ENCODE results near the gene SPTBN1. TPM values are rescaled to one million over a fixed set of nuclear protein-coding genes. Genes with fewer than 3 reads are reported as not detected.

Gene SPTBN1
- total and polyA plus RNA-seq, 7 experiments from 2014 or later, result 43.3 to 207 (median 171) TPM

GRCh38 chr2:54617409-54617808 is 161.3 kb downstream of the SPTBN1 start:
- Histone ChIP-seq H3K36me3 (ENCODE audit: control insufficient read depth in 2 of 3, insufficient read depth in 3 of 3, low read length in 3 of 3) (peaks cover 3 to 81% (median 4%) of the 10 kb centered on the region in 3 experiments), H3K4me3 (ENCODE audit: low read length) (no peak overlapping the region), H3K9me3 (ENCODE audit: control insufficient read depth in 2 of 3, low read length in 3 of 3) (no peaks in the 10 kb centered on the region), H3K27me3 (ENCODE audit: control insufficient read depth in 2 of 2, insufficient read depth in 2 of 2, low read length in 2 of 2) (no peaks in the 10 kb centered on the region), H3K27ac (ENCODE audit: low read depth, low read length) (no peak overlapping the region), H3K4me1 (ENCODE audit: control insufficient read depth in 2 of 2, insufficient read depth in 2 of 2, low read length in 2 of 2) (peaks cover 0 to 15% of the 10 kb centered on the region in 2 donors)
- peak overlapping the region in 5 of 9 donors; percentile 18 to 88 (median 62) for H3K27ac Mint-ChIP-seq
- H3K4me1 Mint-ChIP-seq, result peaks cover 27 to 74% (median 59%) of the 10 kb centered on the region in 7 donors
- ATAC-seq (no peak), DNase-seq (no peak)
- intact Hi-C loops (cut with micrococcal nuclease), result loop anchor here in 1 of 2 donors (5.0 kb wide), 1 partner anchor 35 kb away; no protein-coding TSS in a partner anchor
- H3K9me3 Mint-ChIP-seq, result no peaks in the 10 kb centered on the region
- no peaks in the 10 kb centered on the region for H3K27me3 Mint-ChIP-seq
- peaks cover 19 to 76% (median 45%) of the 10 kb centered on the region in 5 donors for H3K36me3 Mint-ChIP-seq
- H3K4me3 Mint-ChIP-seq, result no peak overlapping the region
- ChIA-PET CTCF (interaction anchor here (0.6 to 1.6 kb wide), 4 partner anchors 13 to 94 kb away, joined by 3 read pairs; no protein-coding TSS in a partner anchor), POLR2A (interaction anchor here (0.6 to 4.3 kb wide), 4 partner anchors 11 to 93 kb away, joined by 3 to 19 read pairs (median 8); no protein-coding TSS in a partner anchor)

- intact Hi-C loops (cut with micrococcal nuclease), result loop anchor here (1.0 to 5.0 kb wide), 5 partner anchors 14 to 61 kb away; no protein-coding TSS in a partner anchor
- Mint-ChIP-seq H3K9me3 (no peaks in the 10 kb centered on the region), H3K4me3 (peak overlapping the region in 8 of 10 donors; percentile 8 to 76 (median 47)), H3K4me1 (peaks cover 19 to 65% (median 45%) of the 10 kb centered on the region in 7 donors), H3K27ac (peak overlapping the region; percentile 25 to 88 (median 79)), H3K36me3 (peaks cover 23 to 73% (median 51%) of the 10 kb centered on the region in 5 donors), H3K27me3 (no peaks in the 10 kb centered on the region)
- Histone ChIP-seq H3K27me3 (ENCODE audit: control insufficient read depth in 2 of 2, insufficient read depth in 2 of 2, low read length in 2 of 2) (no peaks in the 10 kb centered on the region), H3K36me3 (ENCODE audit: control insufficient read depth in 2 of 3, insufficient read depth in 3 of 3, low read length in 3 of 3) (peaks cover 11 to 82% (median 18%) of the 10 kb centered on the region in 3 experiments), H3K4me3 (ENCODE audit: low read length) (no peak overlapping the region), H3K27ac (ENCODE audit: low read depth, low read length) (peak overlapping the region; percentile 25), H3K9me3 (ENCODE audit: control insufficient read depth in 2 of 3, low read length in 3 of 3) (no peaks in the 10 kb centered on the region), H3K4me1 (ENCODE audit: control insufficient read depth in 2 of 2, insufficient read depth in 2 of 2, low read length in 2 of 2) (peaks cover 0 to 11% of the 10 kb centered on the region in 2 donors)
- ChIA-PET POLR2A (interaction anchor here (0.9 to 4.3 kb wide), 6 partner anchors 9 to 60 kb away, joined by 3 to 19 read pairs (median 4); no protein-coding TSS in a partner anchor), CTCF (interaction anchor here (0.6 to 1.7 kb wide), 10 partner anchors 18 to 95 kb away, joined by 3 to 4 read pairs (median 3); no protein-coding TSS in a partner anchor)
- peak in 1 of 9 donors; percentile 32 for DNase-seq
- ATAC-seq, result no peak
These were observed 162.8 kb downstream of the SPTBN1 start for GRCh38 chr2:54618646-54619565.

GRCh38 chr2:54619660-54620231 is 163.6 kb downstream of the SPTBN1 start:
- ChIA-PET CTCF (interaction anchor here (0.6 to 1.7 kb wide), 4 partner anchors 39 to 85 kb away, joined by 3 to 4 read pairs (median 3); no protein-coding TSS in a partner anchor), POLR2A (interaction anchor here (1.0 to 4.3 kb wide), 3 partner anchors 14 to 60 kb away, joined by 3 to 19 read pairs (median 3); no protein-coding TSS in a partner anchor)
- Histone ChIP-seq H3K9me3 (ENCODE audit: control insufficient read depth in 2 of 3, low read length in 3 of 3) (no peaks in the 10 kb centered on the region), H3K27ac (ENCODE audit: low read depth, low read length) (no peak overlapping the region), H3K4me1 (ENCODE audit: control insufficient read depth in 2 of 2, insufficient read depth in 2 of 2, low read length in 2 of 2) (peaks cover 0 to 11% of the 10 kb centered on the region in 2 donors), H3K4me3 (ENCODE audit: low read length) (no peak overlapping the region), H3K36me3 (ENCODE audit: control insufficient read depth in 2 of 3, insufficient read depth in 3 of 3, low read length in 3 of 3) (peaks cover 14 to 89% (median 22%) of the 10 kb centered on the region in 3 experiments), H3K27me3 (ENCODE audit: control insufficient read depth in 2 of 2, insufficient read depth in 2 of 2, low read length in 2 of 2) (no peaks in the 10 kb centered on the region)
- peak overlapping the region in 4 of 10 donors; percentile 13 to 76 (median 56) for H3K4me3 Mint-ChIP-seq
- H3K27ac Mint-ChIP-seq, result peak overlapping the region in 8 of 9 donors; percentile 39 to 81 (median 68)
- peaks cover 19 to 60% (median 44%) of the 10 kb centered on the region in 7 donors for H3K4me1 Mint-ChIP-seq
- ATAC-seq (no peak), DNase-seq (no peak)
- H3K27me3 Mint-ChIP-seq, result no peaks in the 10 kb centered on the region
- no peaks in the 10 kb centered on the region for H3K9me3 Mint-ChIP-seq
- intact Hi-C loops (cut with micrococcal nuclease), result loop anchor here (1.0 to 5.0 kb wide), 5 partner anchors 15 to 61 kb away; no protein-coding TSS in a partner anchor
- peaks cover 23 to 75% (median 54%) of the 10 kb centered on the region in 5 donors for H3K36me3 Mint-ChIP-seq

- peaks cover 21 to 73% (median 58%) of the 10 kb centered on the region in 5 donors for H3K36me3 Mint-ChIP-seq
- ATAC-seq (no peak), DNase-seq (no peak)
- H3K4me3 Mint-ChIP-seq, result no peak overlapping the region
- CTCF ChIA-PET, result interaction anchor here (1.1 to 1.2 kb wide), 2 partner anchors 83 to 99 kb away, joined by 3 read pairs; no protein-coding TSS in a partner anchor
- POLR2A ChIA-PET, result interaction anchor here (1.0 to 2.1 kb wide), 3 partner anchors 9 to 62 kb away, joined by 3 to 9 read pairs (median 3); no protein-coding TSS in a partner anchor
- peaks cover 18 to 93% (median 28%) of the 10 kb centered on the region in 3 experiments for H3K36me3 ChIP-seq (ENCODE audit: control insufficient read depth in 2 of 3, insufficient read depth in 3 of 3, low read length in 3 of 3)
- intact Hi-C loops (cut with micrococcal nuclease), result no loop called here
- peak overlapping the region in 6 of 9 donors; percentile 55 to 81 (median 68) for H3K27ac Mint-ChIP-seq
- no peak overlapping the region for H3K27ac ChIP-seq (ENCODE audit: low read depth, low read length)
- H3K4me1 ChIP-seq (ENCODE audit: control insufficient read depth in 2 of 2, insufficient read depth in 2 of 2, low read length in 2 of 2), result peaks cover 0 to 11% of the 10 kb centered on the region in 2 donors
- H3K27me3 ChIP-seq (ENCODE audit: control insufficient read depth in 2 of 2, insufficient read depth in 2 of 2, low read length in 2 of 2), result no peaks in the 10 kb centered on the region
- H3K4me3 ChIP-seq (ENCODE audit: low read length), result no peak overlapping the region
- H3K9me3 ChIP-seq (ENCODE audit: control insufficient read depth in 2 of 3, low read length in 3 of 3), result no peaks in the 10 kb centered on the region
- H3K9me3 Mint-ChIP-seq, result no peaks in the 10 kb centered on the region
- peaks cover 19 to 51% (median 41%) of the 10 kb centered on the region in 7 donors for H3K4me1 Mint-ChIP-seq
- no peaks in the 10 kb centered on the region for H3K27me3 Mint-ChIP-seq
These were observed 164.8 kb downstream of the SPTBN1 start for GRCh38 chr2:54620948-54621347.

GRCh38 chr2:54624591-54625071 is 168.5 kb downstream of the SPTBN1 start:
- Mint-ChIP-seq H3K4me1 (peaks cover 10 to 30% (median 13%) of the 10 kb centered on the region in 7 donors), H3K27me3 (no peaks in the 10 kb centered on the region), H3K4me3 (no peak overlapping the region), H3K9me3 (no peaks in the 10 kb centered on the region), H3K27ac (peak overlapping the region in 3 of 9 donors; percentile 25 to 60 (median 43)), H3K36me3 (peaks cover 22 to 76% (median 47%) of the 10 kb centered on the region in 5 donors)
- H3K9me3 ChIP-seq (ENCODE audit: control insufficient read depth in 2 of 3, low read length in 3 of 3), result no peaks in the 10 kb centered on the region
- ChIA-PET CTCF (interaction anchor here (0.9 to 1.4 kb wide), 4 partner anchors 9 to 101 kb away, joined by 4 to 6 read pairs (median 4); no protein-coding TSS in a partner anchor), POLR2A (interaction anchor here (1.0 to 2.1 kb wide), 5 partner anchors 10 to 67 kb away, joined by 3 to 8 read pairs (median 4); no protein-coding TSS in a partner anchor)
- no peaks in the 10 kb centered on the region for H3K4me1 ChIP-seq (ENCODE audit: control insufficient read depth in 2 of 2, insufficient read depth in 2 of 2, low read length in 2 of 2)
- ATAC-seq, result no peak
- H3K27me3 ChIP-seq (ENCODE audit: control insufficient read depth in 2 of 2, insufficient read depth in 2 of 2, low read length in 2 of 2), result no peaks in the 10 kb centered on the region
- no peak overlapping the region for H3K27ac ChIP-seq (ENCODE audit: low read depth, low read length)
- no peak overlapping the region for H3K4me3 ChIP-seq (ENCODE audit: low read length)
- DNase-seq, result no peak
- intact Hi-C loops (cut with micrococcal nuclease), result no loop called here
- H3K36me3 ChIP-seq (ENCODE audit: control insufficient read depth in 2 of 3, insufficient read depth in 3 of 3, low read length in 3 of 3), result peaks cover 38 to 97% (median 38%) of the 10 kb centered on the region in 3 experiments

Data from naive thymus-derived CD4-positive, alpha-beta T cell (primary cell).